HepG2 (cell line): ENCODE data around the gene ARMC5. TPM values are rescaled to one million over a fixed set of nuclear protein-coding genes. Genes with fewer than 3 reads are reported as not detected.
A peak's percentile ranks its signal among the peaks of the same experiment; 100 is the strongest.

Experiments used
- ATAC-seq: fragments of 200-7000 bp; cut with Tn5 transposase; 3 replicates; pipeline ENCODE4 v1.9.1; 2020; ENCODE audit warnings: mild to moderate bottlenecking, moderate library complexity
- BruUV-seq: library from RNA; stranded (reverse); fragments of 400-500 nt; replicated peaks from 2 replicates; lab custom pipeline; 2021; lab: Mats Ljungman, UMichigan
- CTCF ChIA-PET: fragments of 300-600 bp; formaldehyde crosslinking; extraction: SDS; loops from one replicate; lab custom pipeline; 2021; ENCODE audit warnings: low total read pairs, inconsistent platforms, low intra/inter-chr PET ratio; lab: Yijun Ruan, JAX
- POLR2A ChIA-PET: fragments of 350-600 bp; sonication (Branson Sonifier 250); formaldehyde crosslinking; loops from one replicate; lab custom pipeline; 2020; ENCODE audit warnings: antibody characterized with exemption, inconsistent platforms; lab: Yijun Ruan, JAX
- DNase-seq: peaks from one replicate; pipeline ENCODE4 v3.0.0-alpha.2; 2015; ENCODE audit warnings: low spot score
- FAIRE-seq: peaks from 3 replicates; lab custom pipeline; 2011; peaks lifted over from hg19 to GRCh38; lab: Jason Lieb, UNC
- H2AFZ ChIP-seq: one replicate; pipeline ENCODE4 v1.6.1; 2011; ENCODE audit warnings: low read length, inconsistent platforms
- H3K27ac ChIP-seq: fragments of 300-600 bp; 3 replicates; pipeline ENCODE4 v1.8.0; 2011; ENCODE audit warnings: mixed run types, mild to moderate bottlenecking, mixed read lengths, low read length, inconsistent platforms; ENCODE audit not compliant: insufficient read depth; ENCODE audit errors: extremely low read length
- H3K27me3 ChIP-seq, 2 experiments: fragments of 200-600 bp in 1 of 2; 2 replicates in 1 of 2; 3 replicates in 1 of 2; pipeline versions ENCODE4 v1.6.0 to v1.8.0; 2011; ENCODE audit warnings: low read length in 2 of 2, mild to moderate bottlenecking in 2 of 2, moderate library complexity in 2 of 2, inconsistent platforms in 1 of 2; ENCODE audit not compliant: insufficient read depth in 2 of 2, control insufficient read depth in 1 of 2
- H3K36me3 ChIP-seq, 2 experiments: fragments of 200-600 bp in 1 of 2; replicated peaks in 1 of 2; 2 replicates in 1 of 2; 3 replicates in 1 of 2; pipeline versions ENCODE4 v1.5.1 to v1.8.0; 2011; ENCODE audit warnings: low read length in 2 of 2, inconsistent platforms in 1 of 2; ENCODE audit not compliant: insufficient read depth in 2 of 2, control insufficient read depth in 1 of 2
- H3K4me1 ChIP-seq: 2 replicates; pipeline ENCODE4 v1.5.1; 2012; ENCODE audit warnings: low read length, inconsistent platforms; ENCODE audit not compliant: insufficient read depth
- H3K4me2 ChIP-seq: 2 replicates; pipeline ENCODE4 v1.6.0; 2011; ENCODE audit warnings: low read depth, low read length, inconsistent platforms
- H3K4me3 ChIP-seq, 3 experiments: fragments of 200-600 bp in 1 of 3; sonication (generic), shearing (Covaris generic) in 1 of 3; replicated peaks in 1 of 3; 2 replicates each; pipeline ENCODE4 v1.5.1; 2011 to 2016; ENCODE audit warnings: low read length in 3 of 3, inconsistent platforms in 2 of 3, low read depth in 2 of 3, mild to moderate bottlenecking in 2 of 3, control low read depth in 1 of 3, mixed read lengths in 1 of 3; ENCODE audit not compliant: insufficient read depth in 1 of 3
- H3K79me2 ChIP-seq: one replicate; pipeline ENCODE4 v1.6.1; 2011; ENCODE audit warnings: low read length, inconsistent platforms; ENCODE audit not compliant: insufficient read depth
- H3K9ac ChIP-seq: 2 replicates; pipeline ENCODE4 v1.6.0; 2011; ENCODE audit warnings: mild to moderate bottlenecking, low read depth, low read length, inconsistent platforms; ENCODE audit not compliant: insufficient read depth
- H3K9me3 ChIP-seq: 2 replicates; pipeline ENCODE4 v1.5.1; 2012; ENCODE audit warnings: mild to moderate bottlenecking, low read length
- H4K20me1 ChIP-seq: 2 replicates; pipeline ENCODE4 v1.6.0; 2011; ENCODE audit warnings: inconsistent platforms, mild to moderate bottlenecking, low read length, moderate library complexity; ENCODE audit not compliant: insufficient read depth
- CEBPB ChIP-seq: IDR thresholded peaks from 2 replicates; pipeline ENCODE4 v1.6.1; 2011; ENCODE audit warnings: low read depth, low read length, improper control_type of control experiment, borderline replicate concordance
- HNF4G ChIP-seq, 2 experiments: sonication (generic) in 1 of 2; formaldehyde crosslinking in 1 of 2; IDR thresholded peaks; 2 replicates each; pipeline versions ENCODE4 v1.4.0 to v1.6.1; 2011 to 2020; ENCODE audit warnings: borderline replicate concordance in 2 of 2, low read depth in 2 of 2, mild to moderate bottlenecking in 2 of 2, low read length in 1 of 2, missing genetic modification reagents in 1 of 2, moderate library complexity in 1 of 2
- KDM5B ChIP-seq: sonication (generic); formaldehyde crosslinking; IDR thresholded peaks from 2 replicates; pipeline ENCODE4 v1.4.0; 2020; ENCODE audit warnings: missing genetic modification reagents, mild to moderate bottlenecking, borderline replicate concordance
- KMT2A ChIP-seq: sonication (generic); formaldehyde crosslinking; IDR thresholded peaks from 2 replicates; pipeline ENCODE4 v1.4.0; 2020; ENCODE audit warnings: missing genetic modification reagents
- LCORL ChIP-seq, 2 experiments: fragments of 450-650 bp in 1 of 2; sonication (generic) in 1 of 2; formaldehyde crosslinking in 1 of 2; IDR thresholded peaks; 2 replicates each; pipeline versions ENCODE4 v1.5.0 to v1.6.1; 2017 to 2020; ENCODE audit warnings: antibody characterized with exemption in 1 of 2, missing genetic modification reagents in 1 of 2
- MIXL1 ChIP-seq: IDR thresholded peaks from 2 replicates; pipeline ENCODE4 v1.6.1; 2016
- NBN ChIP-seq: fragments of 450-650 bp; conservative IDR thresholded peaks from 2 replicates; pipeline ENCODE4 v1.6.1; 2017
- NR2C2 ChIP-seq: sonication (generic); formaldehyde crosslinking; IDR thresholded peaks from 2 replicates; pipeline ENCODE4 v1.4.0; 2020; ENCODE audit warnings: missing genetic modification reagents, mild to moderate bottlenecking, moderate library complexity, borderline replicate concordance
- NR2F1 ChIP-seq, 2 experiments: fragments of 450-650 bp in 1 of 2; formaldehyde crosslinking in 1 of 2; IDR thresholded peaks; 2 replicates each; pipeline versions ENCODE4 v1.5.0 to v1.6.1; 2016 to 2020; ENCODE audit warnings: mild to moderate bottlenecking in 1 of 2, missing compliant biosample characterization in 1 of 2, missing genetic modification reagents in 1 of 2, moderate library complexity in 1 of 2
- RARG ChIP-seq: sonication (generic); formaldehyde crosslinking; IDR thresholded peaks from 2 replicates; pipeline ENCODE4 v1.4.0; 2020; ENCODE audit warnings: low read depth, mild to moderate bottlenecking, missing genetic modification reagents
- RORA ChIP-seq: sonication (generic); formaldehyde crosslinking; IDR thresholded peaks from 2 replicates; pipeline ENCODE4 v1.5.0; 2020; ENCODE audit warnings: mild to moderate bottlenecking, missing genetic modification reagents, moderate library complexity
- RXRB ChIP-seq: IDR thresholded peaks from 2 replicates; pipeline ENCODE4 v1.6.1; 2016; ENCODE audit warnings: borderline replicate concordance, missing genetic modification reagents, missing compliant biosample characterization
- SIN3A ChIP-seq: IDR thresholded peaks from 2 replicates; pipeline ENCODE4 v1.6.1; 2011; ENCODE audit warnings: low read depth, mild to moderate bottlenecking, control low read depth, low read length, borderline replicate concordance
- SOX5 ChIP-seq: IDR thresholded peaks from 2 replicates; pipeline ENCODE4 v1.6.1; 2016; ENCODE audit warnings: borderline replicate concordance
- TCF12 ChIP-seq, 2 experiments: fragments of 450-650 bp in 1 of 2; sonication (generic) in 1 of 2; formaldehyde crosslinking in 1 of 2; IDR thresholded peaks; 2 replicates each; pipeline versions ENCODE4 v1.6.1 to v1.8.0; 2017 to 2022; ENCODE audit warnings: antibody characterized with exemption in 1 of 2, mild to moderate bottlenecking in 1 of 2, missing genetic modification reagents in 1 of 2, moderate library complexity in 1 of 2
- TEAD3 ChIP-seq: optimal IDR thresholded peaks from 2 replicates; pipeline ENCODE3; 2016; ENCODE audit warnings: borderline replicate concordance
- ZNF292 ChIP-seq: sonication (generic); formaldehyde crosslinking; IDR thresholded peaks from 2 replicates; pipeline ENCODE4 v1.8.1; 2022; ENCODE audit warnings: mild to moderate bottlenecking, low read depth, missing genetic modification reagents, borderline replicate concordance
- ZNF30 ChIP-seq: sonication (generic); formaldehyde crosslinking; IDR thresholded peaks from 2 replicates; pipeline ENCODE4 v1.5.0; 2020; ENCODE audit warnings: mild to moderate bottlenecking, missing genetic modification reagents
- ZNF572 ChIP-seq: sonication (generic); formaldehyde crosslinking; IDR thresholded peaks from 2 replicates; pipeline ENCODE4 v1.5.1; 2020; ENCODE audit warnings: mild to moderate bottlenecking, missing genetic modification reagents
- WGBS: methylation state at CpG from one replicate; pipeline ENCODE4 v1.1.6; 2017; ENCODE audit warnings: low lambda C conversion rate; 5-methylcytosine and 5-hydroxymethylcytosine counted together
- in situ Hi-C: cut with HindIII; loops from 2 replicates; pipeline ENCODE4 v1.10.0; 2017; ENCODE audit warnings: low pct_unique_long_range_greater_than_20kb; ENCODE audit not compliant: extremely low pct_ligation_motif_present
- intact Hi-C: fragments of 100-400 bp; cut with micrococcal nuclease; formaldehyde crosslinking; loops from one replicate; pipeline ENCODE4 v1.10.0; 2022; ENCODE audit not compliant: unreplicated experiment
- polyA plus RNA-seq, 8 experiments: library from polyadenylated mRNA; depleted of rRNA in 3 of 8; stranded (reverse) in 7 of 8; unstranded in 1 of 8; fragments of >200 nt; fragmentation: Illumina TruSeq in 4 of 8; extraction: Trizol in 4 of 8; gene quantifications; 2 replicates each; pipeline versions ENCODE4 v1.2.1 to v1.2.3, GENCODE V29; 2011 to 2016; ENCODE audit warnings: low read depth in 4 of 8, missing spikeins in 1 of 8, mixed read lengths in 1 of 8; ENCODE audit not compliant: insufficient read depth in 1 of 8
- total RNA-seq, 5 experiments: library from RNA; depleted of rRNA; stranded (reverse); fragments of >200 nt; fragmentation: Illumina TruSeq; extraction: Trizol; gene quantifications; 2 replicates each; pipeline ENCODE4 v1.2.3, GENCODE V29; 2016; ENCODE audit warnings: low read depth in 1 of 5
- TF ChIP-seq, protein P1 (sequence below): fragments of 450-650 bp; IDR thresholded peaks from 2 replicates; pipeline ENCODE4 v1.6.1; 2016
- TF ChIP-seq, protein P2 (sequence below): sonication (generic); formaldehyde crosslinking; IDR thresholded peaks from 2 replicates; pipeline ENCODE4 v1.5.0; 2020; ENCODE audit warnings: mild to moderate bottlenecking, missing genetic modification reagents, moderate library complexity

The ARMC5 gene
- total and polyA plus RNA-seq, 2 of the 13 experiments (the other 11 are each of a cell fraction or from before 2014, with no cell fraction given): 10.8 to 22.3 TPM

- ChIA-PET POLR2A (interaction anchor here (0.9 to 2.5 kb wide), 4 partner anchors 12 to 372 kb away, joined by 3 to 13 read pairs (median 4); partner anchors contain the start of genes ARMC5 and ZNF267), CTCF (no interaction called here)
- H3K27me3 ChIP-seq: no peaks in the 10 kb centered on the region
- H3K9me3 ChIP-seq: no peaks in the 10 kb centered on the region
- H3K79me2 ChIP-seq: peaks cover 3% of the 10 kb centered on the region
- no peak overlapping the region for H3K4me3 ChIP-seq
- WGBS: 41% methylated on average over 3 of the region's 3 CpGs
- DNase-seq (peak; percentile 55), FAIRE-seq (peak; percentile 51), ATAC-seq (peak; percentile 77)
- intact Hi-C loops (no loop called here), in situ Hi-C loops (no loop called here)
- no peak overlapping the region for H3K9ac ChIP-seq
- H2AFZ ChIP-seq: no peak overlapping the region
- BruUV-seq: no TSS peak
- H3K4me1 ChIP-seq: peaks cover 40% of the 10 kb centered on the region
- H3K36me3 ChIP-seq: peaks cover 16 to 46% of the 10 kb centered on the region in 2 experiments
- no peak overlapping the region for H3K4me2 ChIP-seq
- peak overlapping the region; percentile 1 for H3K27ac ChIP-seq
- H4K20me1 ChIP-seq: no peaks in the 10 kb centered on the region
- TF ChIP-seq RARG (CRISPR knock-in tag): no peak
- TF ChIP-seq TEAD3 (CRISPR knock-in tag): peak; percentile 19
- TF ChIP-seq MIXL1: 0 out of 2 replicates have a peak, but pooled peaks have one; percentile 35
- TF ChIP-seq LCORL (IDR thresholded peaks at IDR 0.05): no peak
- peak; percentile 78 for TF ChIP-seq LCORL (CRISPR knock-in tag; IDR thresholded peaks at IDR 0.05)
- no peak for TF ChIP-seq KDM5B
- TF ChIP-seq, protein P1, sequence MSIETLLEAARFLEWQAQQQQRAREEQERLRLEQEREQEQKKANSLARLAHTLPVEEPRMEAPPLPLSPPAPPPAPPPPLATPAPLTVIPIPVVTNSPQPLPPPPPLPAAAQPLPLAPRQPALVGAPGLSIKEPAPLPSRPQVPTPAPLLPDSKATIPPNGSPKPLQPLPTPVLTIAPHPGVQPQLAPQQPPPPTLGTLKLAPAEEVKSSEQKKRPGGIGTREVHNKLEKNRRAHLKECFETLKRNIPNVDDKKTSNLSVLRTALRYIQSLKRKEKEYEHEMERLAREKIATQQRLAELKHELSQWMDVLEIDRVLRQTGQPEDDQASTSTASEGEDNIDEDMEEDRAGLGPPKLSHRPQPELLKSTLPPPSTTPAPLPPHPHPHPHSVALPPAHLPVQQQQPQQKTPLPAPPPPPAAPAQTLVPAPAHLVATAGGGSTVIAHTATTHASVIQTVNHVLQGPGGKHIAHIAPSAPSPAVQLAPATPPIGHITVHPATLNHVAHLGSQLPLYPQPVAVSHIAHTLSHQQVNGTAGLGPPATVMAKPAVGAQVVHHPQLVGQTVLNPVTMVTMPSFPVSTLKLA: no peak
- TF ChIP-seq RORA (CRISPR knock-in tag): no peak
- 0 out of 4 replicates have a peak, but pooled peaks of 1 of the 2 experiments have one; percentile 24 for TF ChIP-seq NR2F1 (CRISPR knock-in tag; IDR thresholded peaks at IDR 0.05)
- no peak for TF ChIP-seq KMT2A (CRISPR knock-in tag)
- TF ChIP-seq, protein P2, sequence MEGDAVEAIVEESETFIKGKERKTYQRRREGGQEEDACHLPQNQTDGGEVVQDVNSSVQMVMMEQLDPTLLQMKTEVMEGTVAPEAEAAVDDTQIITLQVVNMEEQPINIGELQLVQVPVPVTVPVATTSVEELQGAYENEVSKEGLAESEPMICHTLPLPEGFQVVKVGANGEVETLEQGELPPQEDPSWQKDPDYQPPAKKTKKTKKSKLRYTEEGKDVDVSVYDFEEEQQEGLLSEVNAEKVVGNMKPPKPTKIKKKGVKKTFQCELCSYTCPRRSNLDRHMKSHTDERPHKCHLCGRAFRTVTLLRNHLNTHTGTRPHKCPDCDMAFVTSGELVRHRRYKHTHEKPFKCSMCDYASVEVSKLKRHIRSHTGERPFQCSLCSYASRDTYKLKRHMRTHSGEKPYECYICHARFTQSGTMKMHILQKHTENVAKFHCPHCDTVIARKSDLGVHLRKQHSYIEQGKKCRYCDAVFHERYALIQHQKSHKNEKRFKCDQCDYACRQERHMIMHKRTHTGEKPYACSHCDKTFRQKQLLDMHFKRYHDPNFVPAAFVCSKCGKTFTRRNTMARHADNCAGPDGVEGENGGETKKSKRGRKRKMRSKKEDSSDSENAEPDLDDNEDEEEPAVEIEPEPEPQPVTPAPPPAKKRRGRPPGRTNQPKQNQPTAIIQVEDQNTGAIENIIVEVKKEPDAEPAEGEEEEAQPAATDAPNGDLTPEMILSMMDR (CRISPR knock-in tag): no peak
- no peak for TF ChIP-seq NR2C2 (CRISPR knock-in tag)
- no peak for TF ChIP-seq ZNF572 (CRISPR knock-in tag)
- peak; percentile 24; the same call in 1 of the 2 replicates for TF ChIP-seq ZNF292 (CRISPR knock-in tag)
- TF ChIP-seq HNF4G (IDR thresholded peaks at IDR 0.05; ENCODE audit: borderline replicate concordance, low read depth, low read length): peak; percentile 23; the same call in 1 of the 2 replicates
- TF ChIP-seq HNF4G (CRISPR knock-in tag; IDR thresholded peaks at IDR 0.05; ENCODE audit: borderline replicate concordance, low read depth): no peak
- TF ChIP-seq SIN3A: 0 out of 2 replicates have a peak, but pooled peaks have one; percentile 16
- TF ChIP-seq CEBPB: peak; percentile 36; the same call in 1 of the 2 replicates
- no peak for TF ChIP-seq ZNF30 (CRISPR knock-in tag)
- TF ChIP-seq TCF12 (IDR thresholded peaks at IDR 0.05): no peak
- TF ChIP-seq TCF12 (CRISPR knock-in tag; IDR thresholded peaks at IDR 0.05): no peak
- peak; percentile 56; the same call in 1 of the 2 replicates for TF ChIP-seq SOX5
- TF ChIP-seq RXRB (CRISPR knock-in tag): peak; percentile 33; the same call in 1 of the 2 replicates
- TF ChIP-seq NBN: no peak
These were observed 42.1 kb downstream of the ARMC5 start for GRCh38 chr16:31501226-31501965.
